ENCODE data around the gene C11orf86. TPM values are rescaled to one million over a fixed set of nuclear protein-coding genes. Genes with fewer than 3 reads are reported as not detected.
"Not testable (repeated sequence)": the region's sequence is repeated elsewhere in the genome, so short reads cannot be mapped to it uniquely, and the experiment has no call there.

Gene C11orf86
- total RNA-seq, 1 experiment from 2014 or later: not detected

DNA sequence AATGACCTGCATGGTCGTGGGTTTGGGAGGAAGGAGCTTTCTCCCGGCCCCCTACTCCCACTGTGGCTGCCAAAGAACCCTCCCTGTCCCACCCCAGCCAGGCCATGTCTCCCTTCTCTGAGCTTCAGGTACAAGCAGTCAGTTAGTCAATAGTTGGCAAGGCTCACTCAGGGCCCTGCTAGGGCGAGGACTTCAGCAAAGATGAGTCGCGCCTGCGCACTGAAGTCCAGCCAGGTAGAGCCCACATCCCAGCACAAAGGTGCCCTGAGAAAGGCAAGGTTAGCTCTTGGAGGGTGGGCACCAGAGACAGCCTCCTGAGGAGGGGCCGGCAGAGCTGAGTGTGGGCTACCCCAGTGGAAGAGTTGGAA lies 11.1 kb downstream of the C11orf86 start:
- H3K36me3 ChIP-seq (ENCODE audit: insufficient read depth, low read length, poor library complexity, severe bottlenecking): no peaks in the 10 kb centered on the region
- no TSS peak for BruUV-seq (replicated peaks)
- H3K27ac ChIP-seq (ENCODE audit: low read depth, low read length, poor library complexity, severe bottlenecking): no peak overlapping the region
- TF ChIP-seq, protein P1, sequence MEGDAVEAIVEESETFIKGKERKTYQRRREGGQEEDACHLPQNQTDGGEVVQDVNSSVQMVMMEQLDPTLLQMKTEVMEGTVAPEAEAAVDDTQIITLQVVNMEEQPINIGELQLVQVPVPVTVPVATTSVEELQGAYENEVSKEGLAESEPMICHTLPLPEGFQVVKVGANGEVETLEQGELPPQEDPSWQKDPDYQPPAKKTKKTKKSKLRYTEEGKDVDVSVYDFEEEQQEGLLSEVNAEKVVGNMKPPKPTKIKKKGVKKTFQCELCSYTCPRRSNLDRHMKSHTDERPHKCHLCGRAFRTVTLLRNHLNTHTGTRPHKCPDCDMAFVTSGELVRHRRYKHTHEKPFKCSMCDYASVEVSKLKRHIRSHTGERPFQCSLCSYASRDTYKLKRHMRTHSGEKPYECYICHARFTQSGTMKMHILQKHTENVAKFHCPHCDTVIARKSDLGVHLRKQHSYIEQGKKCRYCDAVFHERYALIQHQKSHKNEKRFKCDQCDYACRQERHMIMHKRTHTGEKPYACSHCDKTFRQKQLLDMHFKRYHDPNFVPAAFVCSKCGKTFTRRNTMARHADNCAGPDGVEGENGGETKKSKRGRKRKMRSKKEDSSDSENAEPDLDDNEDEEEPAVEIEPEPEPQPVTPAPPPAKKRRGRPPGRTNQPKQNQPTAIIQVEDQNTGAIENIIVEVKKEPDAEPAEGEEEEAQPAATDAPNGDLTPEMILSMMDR (conservative IDR thresholded peaks at IDR 0.05; ENCODE audit: low read depth, low read length): no peak
- TF ChIP-seq EZH2 (IDR thresholded peaks at IDR 0.05; ENCODE audit: borderline replicate concordance, low read depth, low read length, poor library complexity, severe bottlenecking): no peak
- no peak for DNase-seq (ENCODE audit: low spot score)
- POLR2A ChIA-PET (ENCODE audit: low non-redundant PET): no interaction called here
- no peak overlapping the region for H3K4me3 ChIP-seq (ENCODE audit: low read depth, low read length, poor library complexity, severe bottlenecking)
- intact Hi-C loops (cut with micrococcal nuclease; ENCODE audit: unreplicated experiment): no loop called here
- peaks cover 11% of the 10 kb centered on the region for H3K4me1 ChIP-seq (ENCODE audit: insufficient read depth, low read length, poor library complexity, severe bottlenecking)
- CTCF ChIA-PET: no interaction called here
- no peaks in the 10 kb centered on the region for H3K27me3 ChIP-seq (replicated peaks; ENCODE audit: insufficient read depth, low read depth, low read length, poor library complexity)
- H3K9me3 ChIP-seq (ENCODE audit: low read depth, low read length, poor library complexity, severe bottlenecking): no peaks in the 10 kb centered on the region

DNA sequence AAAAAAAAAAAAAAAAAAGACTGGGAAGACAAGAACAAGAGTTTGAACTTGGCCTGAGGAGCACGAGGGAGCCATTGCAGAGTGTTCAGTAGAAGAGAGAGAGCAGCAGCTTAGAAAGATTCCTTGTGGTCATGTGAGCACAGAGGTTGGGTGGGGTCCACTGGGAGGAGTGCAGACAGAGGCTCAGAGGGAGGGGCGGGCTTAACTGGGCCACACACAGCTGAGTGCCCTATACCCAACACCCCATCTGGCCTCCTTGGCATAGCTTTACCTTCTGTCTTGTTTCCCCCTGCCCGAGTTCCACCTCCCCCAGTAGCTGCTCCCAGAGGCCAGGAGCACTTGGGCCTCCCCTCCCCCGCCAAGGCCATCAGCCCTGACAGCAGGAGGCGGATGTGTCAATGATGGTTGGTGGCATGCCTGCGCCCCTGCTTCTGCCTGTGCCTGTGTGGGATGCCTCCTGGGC lies 12.1 kb downstream of the C11orf86 start:
- no peak for DNase-seq (ENCODE audit: low spot score)
- ChIA-PET POLR2A (ENCODE audit: low non-redundant PET) (no interaction called here), CTCF (no interaction called here)
- Histone ChIP-seq H3K27me3 (replicated peaks; ENCODE audit: insufficient read depth, low read depth, low read length, poor library complexity) (no peaks in the 10 kb centered on the region), H3K27ac (ENCODE audit: low read depth, low read length, poor library complexity, severe bottlenecking) (no peak overlapping the region), H3K4me1 (ENCODE audit: insufficient read depth, low read length, poor library complexity, severe bottlenecking) (peaks cover 6% of the 10 kb centered on the region), H3K4me3 (ENCODE audit: low read depth, low read length, poor library complexity, severe bottlenecking) (no peak overlapping the region), H3K9me3 (ENCODE audit: low read depth, low read length, poor library complexity, severe bottlenecking) (no peaks in the 10 kb centered on the region), H3K36me3 (ENCODE audit: insufficient read depth, low read length, poor library complexity, severe bottlenecking) (no peaks in the 10 kb centered on the region)
- no TSS peak for BruUV-seq (replicated peaks)
- TF ChIP-seq EZH2 (IDR thresholded peaks at IDR 0.05; ENCODE audit: borderline replicate concordance, low read depth, low read length, poor library complexity, severe bottlenecking): no peak
- TF ChIP-seq, protein P1 (conservative IDR thresholded peaks at IDR 0.05; ENCODE audit: low read depth, low read length): no peak
- intact Hi-C loops (cut with micrococcal nuclease; ENCODE audit: unreplicated experiment): no loop called here

DNA sequence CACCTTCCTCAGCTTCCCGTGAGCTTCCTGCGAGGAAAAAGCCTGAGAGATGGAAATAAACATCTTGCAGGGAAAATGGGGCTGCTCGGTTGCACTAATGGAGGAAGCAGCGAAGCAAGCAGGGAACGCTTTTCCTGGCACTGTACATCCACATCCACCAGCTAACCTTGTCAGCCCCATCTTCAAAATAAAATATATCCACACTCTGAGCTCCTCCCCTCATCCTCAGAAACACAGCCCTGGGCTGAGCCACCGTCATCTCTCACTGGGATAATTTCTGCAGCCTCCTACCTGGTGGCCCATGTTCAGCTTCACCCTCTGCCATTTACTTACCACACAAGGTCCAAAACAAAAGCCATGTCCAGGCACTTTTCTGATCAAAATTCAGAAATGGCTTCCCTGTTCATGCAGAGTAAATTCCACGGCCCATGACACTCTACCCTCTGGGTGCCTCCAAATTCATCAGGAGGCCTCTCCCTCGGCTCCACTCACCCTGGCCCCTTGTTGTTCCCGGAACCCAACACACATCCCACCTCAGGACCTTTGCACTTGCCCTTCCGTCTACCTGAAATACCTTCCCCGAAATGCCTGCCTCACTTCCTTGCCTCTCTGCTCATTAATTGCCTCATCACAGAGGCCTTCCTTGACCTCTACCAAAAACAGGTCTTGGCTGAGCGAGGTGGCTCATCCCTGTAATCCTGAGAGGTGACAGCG lies 13.0 kb downstream of the C11orf86 start:
- Histone ChIP-seq H3K4me3 (ENCODE audit: low read depth, low read length, poor library complexity, severe bottlenecking) (no peak overlapping the region), H3K4me1 (ENCODE audit: insufficient read depth, low read length, poor library complexity, severe bottlenecking) (peaks cover 4% of the 10 kb centered on the region), H3K36me3 (ENCODE audit: insufficient read depth, low read length, poor library complexity, severe bottlenecking) (no peaks in the 10 kb centered on the region), H3K27ac (ENCODE audit: low read depth, low read length, poor library complexity, severe bottlenecking) (no peak overlapping the region), H3K27me3 (replicated peaks; ENCODE audit: insufficient read depth, low read depth, low read length, poor library complexity) (no peaks in the 10 kb centered on the region), H3K9me3 (ENCODE audit: low read depth, low read length, poor library complexity, severe bottlenecking) (no peaks in the 10 kb centered on the region)
- TF ChIP-seq, protein P1 (conservative IDR thresholded peaks at IDR 0.05; ENCODE audit: low read depth, low read length): no peak
- no peak for TF ChIP-seq EZH2 (IDR thresholded peaks at IDR 0.05; ENCODE audit: borderline replicate concordance, low read depth, low read length, poor library complexity, severe bottlenecking)
- ChIA-PET POLR2A (ENCODE audit: low non-redundant PET) (no interaction called here), CTCF (no interaction called here)
- BruUV-seq (replicated peaks): no TSS peak
- intact Hi-C loops (cut with micrococcal nuclease; ENCODE audit: unreplicated experiment): no loop called here
- no peak for DNase-seq (ENCODE audit: low spot score)

DNA sequence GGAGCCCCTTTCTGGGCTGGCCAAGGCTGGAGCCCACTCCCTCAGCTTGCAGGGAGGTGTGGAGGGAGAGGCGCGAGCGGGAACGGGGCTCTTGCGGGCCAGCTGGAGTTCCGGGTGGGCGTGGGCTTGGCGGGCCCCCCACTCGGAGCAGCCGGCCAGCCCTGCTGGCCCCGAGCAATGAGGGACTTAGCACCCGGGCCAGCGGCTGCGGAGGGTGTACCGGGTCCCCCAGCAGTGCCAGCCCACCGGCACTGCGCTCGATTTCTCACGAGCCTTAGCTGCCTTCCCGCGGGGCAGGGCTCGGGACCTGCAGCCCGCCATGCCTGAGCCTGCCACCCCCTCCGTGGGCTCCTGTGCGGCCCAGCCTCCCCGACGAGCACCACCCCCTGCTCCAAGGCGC lies 13.6 kb downstream of the C11orf86 start:
- H3K9me3 ChIP-seq (ENCODE audit: low read depth, low read length, poor library complexity, severe bottlenecking); POLR2A ChIA-PET (ENCODE audit: low non-redundant PET); DNase-seq (ENCODE audit: low spot score); H3K27ac ChIP-seq (ENCODE audit: low read depth, low read length, poor library complexity, severe bottlenecking); H3K4me3 ChIP-seq (ENCODE audit: low read depth, low read length, poor library complexity, severe bottlenecking); intact Hi-C loops (cut with micrococcal nuclease; ENCODE audit: unreplicated experiment); H3K36me3 ChIP-seq (ENCODE audit: insufficient read depth, low read length, poor library complexity, severe bottlenecking); H3K27me3 ChIP-seq (replicated peaks; ENCODE audit: insufficient read depth, low read depth, low read length, poor library complexity); CTCF ChIA-PET; BruUV-seq (replicated peaks); H3K4me1 ChIP-seq (ENCODE audit: insufficient read depth, low read length, poor library complexity, severe bottlenecking): not testable (repeated sequence)

DNA sequence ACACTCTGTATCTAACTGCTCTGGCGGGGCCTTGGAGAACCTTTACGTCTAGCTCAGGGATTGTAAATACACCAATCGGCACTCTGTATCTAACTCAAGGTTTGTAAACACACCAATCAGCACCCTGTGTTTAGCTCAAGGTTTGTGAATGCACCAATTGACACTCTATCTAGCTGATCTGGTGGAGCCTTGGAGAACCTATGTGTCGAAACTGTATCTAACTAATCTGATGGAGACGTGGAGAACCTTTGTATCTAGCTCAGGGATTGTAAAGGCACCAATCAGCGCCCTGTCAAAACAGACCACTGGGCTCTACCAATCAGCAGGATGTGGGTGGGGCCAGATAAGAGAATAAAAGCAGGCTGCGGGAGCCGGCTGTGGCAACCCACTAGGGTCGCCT lies 14.3 kb downstream of the C11orf86 start:
- DNase-seq (ENCODE audit: low spot score); H3K4me3 ChIP-seq (ENCODE audit: low read depth, low read length, poor library complexity, severe bottlenecking); intact Hi-C loops (cut with micrococcal nuclease; ENCODE audit: unreplicated experiment); H3K27ac ChIP-seq (ENCODE audit: low read depth, low read length, poor library complexity, severe bottlenecking); H3K9me3 ChIP-seq (ENCODE audit: low read depth, low read length, poor library complexity, severe bottlenecking); H3K4me1 ChIP-seq (ENCODE audit: insufficient read depth, low read length, poor library complexity, severe bottlenecking); H3K36me3 ChIP-seq (ENCODE audit: insufficient read depth, low read length, poor library complexity, severe bottlenecking); H3K27me3 ChIP-seq (replicated peaks; ENCODE audit: insufficient read depth, low read depth, low read length, poor library complexity); BruUV-seq (replicated peaks); CTCF ChIA-PET: not testable (repeated sequence)
- POLR2A ChIA-PET (ENCODE audit: low non-redundant PET): interaction anchor here (0.6 kb wide), 1 partner anchor 12 kb away, joined by 3 read pairs; no protein-coding TSS in a partner anchor
